K562 (cell line): ENCODE results near the gene HECW1.

ENCODE experiments used
- ADNP ChIP-seq: fragments of 200-800 bp; sonication (Bioruptor generic); IDR thresholded peaks from 2 replicates; pipeline ENCODE4 v1.6.1; 2016; ENCODE audit warnings: missing genetic modification characterization, missing compliant biosample characterization
- CHD4 ChIP-seq: fragments of 200-600 bp; sonication (generic); IDR thresholded peaks from 3 replicates; pipeline ENCODE4 v1.6.1; 2012; ENCODE audit warnings: low read depth, mild to moderate bottlenecking, mixed read lengths, low read length, inconsistent platforms; ENCODE audit not compliant: insufficient read depth, insufficient replicate concordance, poor library complexity, severe bottlenecking
- HDAC2 ChIP-seq: fragments of 450-650 bp; IDR thresholded peaks from 2 replicates; pipeline ENCODE4 v1.6.1; 2016; ENCODE audit warnings: mild to moderate bottlenecking
- HMG20B ChIP-seq: fragments of 250-450 bp; sonication (Bioruptor Pico); IDR thresholded peaks from 2 replicates; pipeline ENCODE4 v1.5.0; 2021; ENCODE audit warnings: mild to moderate bottlenecking
- TF ChIP-seq, protein P1 (sequence below), 2 experiments: fragments of 450-650 bp; formaldehyde crosslinking in 1 of 2; IDR thresholded peaks; 2 replicates each; pipeline versions ENCODE4 v1.4.0 to v1.6.1; 2014 to 2020; ENCODE audit warnings: mild to moderate bottlenecking in 2 of 2, borderline replicate concordance in 1 of 2, low read depth in 1 of 2
- TF ChIP-seq, protein P2 (sequence below): sonication (generic); formaldehyde crosslinking; IDR thresholded peaks from 2 replicates; pipeline ENCODE4 v1.9.0; 2022; ENCODE audit warnings: mild to moderate bottlenecking, missing genetic modification reagents

DNA sequence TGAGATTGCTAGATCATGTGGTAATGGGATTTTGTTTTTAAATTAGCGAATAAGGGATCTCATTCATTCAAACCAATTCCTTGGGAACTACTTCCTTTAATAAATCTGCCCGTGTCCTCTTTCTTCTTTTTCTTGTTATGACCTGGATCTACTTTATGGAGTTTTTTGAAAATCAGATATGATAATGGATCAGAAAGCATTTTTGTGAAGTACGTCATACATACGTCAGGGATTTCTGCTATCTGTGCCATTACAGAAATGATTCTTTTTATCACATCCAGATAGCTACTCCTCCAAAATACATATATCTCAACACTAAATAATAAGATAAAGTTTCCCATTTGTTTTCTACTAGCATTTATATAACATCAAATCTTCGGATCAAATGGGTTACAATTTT, 430.3 kb downstream of the HECW1 start:
- TF ChIP-seq HDAC2 (no peak), CHD4 (no peak), HMG20B (CRISPR knock-in tag) (no peak), ADNP (tag) (no peak)
- TF ChIP-seq, protein P1, sequence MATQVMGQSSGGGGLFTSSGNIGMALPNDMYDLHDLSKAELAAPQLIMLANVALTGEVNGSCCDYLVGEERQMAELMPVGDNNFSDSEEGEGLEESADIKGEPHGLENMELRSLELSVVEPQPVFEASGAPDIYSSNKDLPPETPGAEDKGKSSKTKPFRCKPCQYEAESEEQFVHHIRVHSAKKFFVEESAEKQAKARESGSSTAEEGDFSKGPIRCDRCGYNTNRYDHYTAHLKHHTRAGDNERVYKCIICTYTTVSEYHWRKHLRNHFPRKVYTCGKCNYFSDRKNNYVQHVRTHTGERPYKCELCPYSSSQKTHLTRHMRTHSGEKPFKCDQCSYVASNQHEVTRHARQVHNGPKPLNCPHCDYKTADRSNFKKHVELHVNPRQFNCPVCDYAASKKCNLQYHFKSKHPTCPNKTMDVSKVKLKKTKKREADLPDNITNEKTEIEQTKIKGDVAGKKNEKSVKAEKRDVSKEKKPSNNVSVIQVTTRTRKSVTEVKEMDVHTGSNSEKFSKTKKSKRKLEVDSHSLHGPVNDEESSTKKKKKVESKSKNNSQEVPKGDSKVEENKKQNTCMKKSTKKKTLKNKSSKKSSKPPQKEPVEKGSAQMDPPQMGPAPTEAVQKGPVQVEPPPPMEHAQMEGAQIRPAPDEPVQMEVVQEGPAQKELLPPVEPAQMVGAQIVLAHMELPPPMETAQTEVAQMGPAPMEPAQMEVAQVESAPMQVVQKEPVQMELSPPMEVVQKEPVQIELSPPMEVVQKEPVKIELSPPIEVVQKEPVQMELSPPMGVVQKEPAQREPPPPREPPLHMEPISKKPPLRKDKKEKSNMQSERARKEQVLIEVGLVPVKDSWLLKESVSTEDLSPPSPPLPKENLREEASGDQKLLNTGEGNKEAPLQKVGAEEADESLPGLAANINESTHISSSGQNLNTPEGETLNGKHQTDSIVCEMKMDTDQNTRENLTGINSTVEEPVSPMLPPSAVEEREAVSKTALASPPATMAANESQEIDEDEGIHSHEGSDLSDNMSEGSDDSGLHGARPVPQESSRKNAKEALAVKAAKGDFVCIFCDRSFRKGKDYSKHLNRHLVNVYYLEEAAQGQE (IDR thresholded peaks at IDR 0.05; ENCODE audit: borderline replicate concordance): no peak
- TF ChIP-seq, protein P1 (CRISPR knock-in tag; IDR thresholded peaks at IDR 0.05; ENCODE audit: low read depth): no peak
- TF ChIP-seq, protein P2, sequence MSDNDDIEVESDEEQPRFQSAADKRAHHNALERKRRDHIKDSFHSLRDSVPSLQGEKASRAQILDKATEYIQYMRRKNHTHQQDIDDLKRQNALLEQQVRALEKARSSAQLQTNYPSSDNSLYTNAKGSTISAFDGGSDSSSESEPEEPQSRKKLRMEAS: no peak
